ENCODE results near the gene NRL.

The NRL gene

DNA sequence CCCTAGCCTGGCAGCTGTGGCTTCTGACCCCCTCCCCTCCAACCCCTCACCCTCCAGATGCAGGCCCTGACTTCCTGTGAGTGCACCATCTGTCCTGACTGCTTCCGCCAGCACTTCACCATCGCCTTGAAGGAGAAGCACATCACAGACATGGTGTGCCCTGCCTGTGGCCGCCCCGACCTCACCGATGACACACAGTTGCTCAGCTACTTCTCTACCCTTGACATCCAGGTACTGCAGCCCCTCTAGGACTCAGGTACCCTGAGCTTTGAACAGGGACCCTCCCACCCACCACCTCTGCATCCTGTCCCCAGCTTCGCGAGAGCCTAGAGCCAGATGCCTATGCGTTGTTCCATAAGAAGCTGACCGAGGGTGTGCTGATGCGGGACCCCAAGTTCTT is 40.4 kb upstream of the NRL start:
- Histone ChIP-seq H3K9ac (ENCODE audit: insufficient read length) (no peak overlapping the region), H3K4me3 (no peak overlapping the region), H3K36me3 (ENCODE audit: insufficient read depth, low read length) (peaks cover 58% of the 10 kb centered on the region), H3K27ac (no peak overlapping the region), H3K9me3 (ENCODE audit: low read depth, low read length) (no peaks in the 10 kb centered on the region)
- no peak for DNase-seq (ENCODE audit: low read depth, low spot score)
- no peak for TF ChIP-seq EZH2 (IDR thresholded peaks at IDR 0.05)
- no peak for TF ChIP-seq POLR2AphosphoS5 (IDR thresholded peaks at IDR 0.05; ENCODE audit: borderline replicate concordance, low read depth, low read length)
- no peak for TF ChIP-seq FOXP2 (optimal IDR thresholded peaks at IDR 0.05; ENCODE audit: control extremely low read depth, extremely low read length, insufficient read depth)

DNA sequence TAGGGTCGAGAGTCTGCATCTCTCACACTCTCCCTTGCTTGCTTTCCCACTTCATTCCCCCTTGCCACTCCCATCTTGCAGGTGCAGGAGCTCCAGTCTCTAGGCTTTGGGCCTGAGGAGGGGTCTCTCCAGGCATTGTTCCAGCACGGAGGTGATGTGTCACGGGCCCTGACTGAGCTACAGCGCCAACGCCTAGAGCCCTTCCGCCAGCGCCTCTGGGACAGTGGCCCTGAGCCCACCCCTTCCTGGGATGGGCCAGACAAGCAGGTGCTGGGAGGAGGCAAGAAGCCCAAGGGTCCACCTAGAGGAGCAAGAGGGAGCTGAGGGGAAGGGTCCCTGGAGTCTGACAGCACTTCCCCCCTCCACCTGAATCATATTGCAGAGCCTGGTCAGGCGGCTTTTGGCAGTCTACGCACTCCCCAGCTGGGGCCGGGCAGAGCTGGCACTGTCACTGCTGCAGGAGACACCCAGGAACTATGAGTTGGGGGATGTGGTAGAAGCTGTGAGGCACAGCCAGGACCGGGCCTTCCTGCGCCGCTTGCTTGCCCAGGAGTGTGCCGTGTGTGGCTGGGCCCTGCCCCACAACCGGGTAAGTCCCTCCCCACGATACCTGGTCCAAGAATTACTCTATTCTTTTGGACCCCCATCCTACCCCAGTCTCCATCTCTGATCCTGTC is 36.8 kb upstream of the NRL start:
- TF ChIP-seq POLR2AphosphoS5 (IDR thresholded peaks at IDR 0.05; ENCODE audit: borderline replicate concordance, low read depth, low read length): no peak
- peaks cover 43% of the 10 kb centered on the region; the same call in 1 of the 2 replicates for H3K36me3 ChIP-seq (ENCODE audit: insufficient read depth, low read length)
- H3K4me3 ChIP-seq: no peak overlapping the region
- no peak overlapping the region for H3K9ac ChIP-seq (ENCODE audit: insufficient read length)
- H3K27ac ChIP-seq: no peak overlapping the region
- no peak for DNase-seq (ENCODE audit: low read depth, low spot score)
- no peaks in the 10 kb centered on the region for H3K9me3 ChIP-seq (ENCODE audit: low read depth, low read length)

DNA sequence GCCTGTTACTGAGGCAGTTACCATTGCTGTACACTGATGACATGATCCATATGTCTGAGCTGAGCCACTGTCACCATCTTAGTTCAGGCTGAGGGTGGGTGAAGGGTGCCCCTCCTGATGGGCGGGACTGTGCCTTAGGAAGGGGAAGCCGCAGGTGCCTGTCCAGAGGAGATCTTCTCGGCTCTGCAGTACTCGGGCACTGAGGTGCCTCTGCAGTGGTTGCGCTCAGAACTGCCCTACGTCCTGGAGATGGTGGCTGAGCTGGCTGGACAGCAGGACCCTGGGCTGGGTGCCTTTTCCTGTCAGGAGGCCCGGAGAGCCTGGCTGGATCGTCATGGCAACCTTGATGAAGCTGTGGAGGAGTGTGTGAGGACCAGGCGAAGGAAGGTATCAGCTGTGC is 36.2 kb upstream of the NRL start:
- no peak for DNase-seq (ENCODE audit: low read depth, low spot score)
- Histone ChIP-seq H3K9me3 (ENCODE audit: low read depth, low read length) (no peaks in the 10 kb centered on the region), H3K4me3 (no peak overlapping the region), H3K27ac (no peak overlapping the region), H3K36me3 (ENCODE audit: insufficient read depth, low read length) (peaks cover 43% of the 10 kb centered on the region; the same call in 1 of the 2 replicates), H3K9ac (ENCODE audit: insufficient read length) (no peak overlapping the region)
- TF ChIP-seq EZH2 (IDR thresholded peaks at IDR 0.05): no peak
- TF ChIP-seq POLR2AphosphoS5 (IDR thresholded peaks at IDR 0.05; ENCODE audit: borderline replicate concordance, low read depth, low read length): no peak
- no peak for TF ChIP-seq FOXP2 (optimal IDR thresholded peaks at IDR 0.05; ENCODE audit: control extremely low read depth, extremely low read length, insufficient read depth)

DNA sequence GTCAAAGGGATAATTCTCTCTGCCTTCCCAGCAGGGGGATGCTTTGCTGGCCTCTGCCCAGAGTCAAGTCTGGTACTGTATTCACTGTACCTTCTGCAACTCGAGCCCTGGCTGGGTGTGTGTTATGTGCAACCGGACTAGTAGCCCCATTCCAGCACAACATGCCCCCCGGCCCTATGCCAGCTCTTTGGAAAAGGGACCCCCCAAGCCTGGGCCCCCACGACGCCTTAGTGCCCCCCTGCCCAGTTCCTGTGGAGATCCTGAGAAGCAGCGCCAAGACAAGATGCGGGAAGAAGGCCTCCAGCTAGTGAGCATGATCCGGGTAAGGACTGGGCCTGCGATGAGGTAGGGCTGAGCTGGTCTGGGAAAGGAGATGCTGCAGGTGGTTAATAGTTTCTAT is 35.8 kb upstream of the NRL start:
- H3K27ac ChIP-seq: no peak overlapping the region
- no peak for DNase-seq (ENCODE audit: low read depth, low spot score)
- TF ChIP-seq EZH2 (IDR thresholded peaks at IDR 0.05) (no peak), FOXP2 (optimal IDR thresholded peaks at IDR 0.05; ENCODE audit: control extremely low read depth, extremely low read length, insufficient read depth) (no peak)
- H3K4me3 ChIP-seq: no peak overlapping the region
- H3K9ac ChIP-seq (ENCODE audit: insufficient read length): no peak overlapping the region
- peaks cover 39% of the 10 kb centered on the region; the same call in 1 of the 2 replicates for H3K36me3 ChIP-seq (ENCODE audit: insufficient read depth, low read length)
- H3K9me3 ChIP-seq (ENCODE audit: low read depth, low read length): no peaks in the 10 kb centered on the region

DNA sequence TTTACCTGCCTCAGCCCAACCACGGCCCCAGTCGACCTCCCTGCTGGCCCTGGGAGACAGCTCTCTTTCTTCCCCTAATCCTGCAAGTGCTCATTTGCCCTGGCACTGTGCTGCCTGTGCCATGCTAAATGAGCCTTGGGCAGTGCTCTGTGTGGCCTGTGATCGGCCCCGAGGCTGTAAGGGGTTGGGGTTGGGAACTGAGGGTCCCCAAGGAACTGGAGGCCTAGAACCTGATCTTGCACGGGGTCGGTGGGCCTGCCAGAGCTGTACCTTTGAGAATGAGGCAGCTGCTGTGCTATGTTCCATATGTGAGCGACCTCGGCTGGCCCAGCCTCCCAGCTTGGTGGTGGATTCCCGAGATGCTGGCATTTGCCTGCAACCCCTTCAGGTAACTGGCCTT is 35.3 kb upstream of the NRL start:
- Histone ChIP-seq H3K4me3 (no peak overlapping the region), H3K36me3 (ENCODE audit: insufficient read depth, low read length) (peaks cover 34% of the 10 kb centered on the region; the same call in 1 of the 2 replicates), H3K9ac (ENCODE audit: insufficient read length) (no peak overlapping the region), H3K9me3 (ENCODE audit: low read depth, low read length) (no peaks in the 10 kb centered on the region), H3K27ac (no peak overlapping the region)
- no peak for DNase-seq (ENCODE audit: low read depth, low spot score)
- TF ChIP-seq EZH2 (IDR thresholded peaks at IDR 0.05) (no peak), FOXP2 (optimal IDR thresholded peaks at IDR 0.05; ENCODE audit: control extremely low read depth, extremely low read length, insufficient read depth) (no peak), POLR2AphosphoS5 (IDR thresholded peaks at IDR 0.05; ENCODE audit: borderline replicate concordance, low read depth, low read length) (no peak)

DNA sequence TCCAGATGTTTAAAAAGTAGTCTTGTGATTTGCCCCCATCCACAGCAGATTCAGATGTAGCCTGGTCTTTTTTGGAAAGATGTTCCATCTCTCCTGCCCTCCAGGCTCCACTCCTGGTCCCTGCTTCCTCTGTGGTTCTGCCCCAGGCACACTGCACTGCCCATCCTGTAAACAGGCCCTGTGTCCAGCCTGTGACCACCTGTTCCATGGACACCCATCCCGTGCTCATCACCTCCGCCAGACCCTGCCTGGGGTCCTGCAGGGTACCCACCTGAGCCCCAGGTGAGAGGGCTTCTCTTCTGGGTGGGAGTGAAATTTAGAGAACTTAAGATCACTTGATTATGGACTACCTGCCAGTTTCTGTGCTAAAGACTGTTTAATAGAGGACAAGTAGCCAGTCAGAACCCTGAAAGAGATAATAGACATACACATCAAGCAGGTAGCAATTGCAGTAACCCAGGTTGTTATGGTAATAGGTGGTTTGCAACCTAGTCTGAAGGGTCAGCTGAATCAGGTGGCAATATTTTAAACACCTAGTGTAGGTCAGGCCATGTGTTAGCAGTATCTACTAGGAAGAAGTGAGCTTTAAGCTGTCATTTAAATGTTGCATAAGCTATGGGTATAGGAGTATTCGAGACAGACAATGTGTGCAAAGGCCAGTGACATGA is 34.7 kb upstream of the NRL start:
- no peaks in the 10 kb centered on the region for H3K9me3 ChIP-seq (ENCODE audit: low read depth, low read length)
- DNase-seq (ENCODE audit: low read depth, low spot score): no peak
- no peak overlapping the region for H3K4me3 ChIP-seq
- no peak overlapping the region for H3K27ac ChIP-seq
- no peak for TF ChIP-seq EZH2 (IDR thresholded peaks at IDR 0.05)
- TF ChIP-seq POLR2AphosphoS5 (IDR thresholded peaks at IDR 0.05; ENCODE audit: borderline replicate concordance, low read depth, low read length): no peak
- H3K36me3 ChIP-seq (ENCODE audit: insufficient read depth, low read length): peaks cover 28% of the 10 kb centered on the region; the same call in 1 of the 2 replicates
- H3K9ac ChIP-seq (ENCODE audit: insufficient read length): no peak overlapping the region

DNA sequence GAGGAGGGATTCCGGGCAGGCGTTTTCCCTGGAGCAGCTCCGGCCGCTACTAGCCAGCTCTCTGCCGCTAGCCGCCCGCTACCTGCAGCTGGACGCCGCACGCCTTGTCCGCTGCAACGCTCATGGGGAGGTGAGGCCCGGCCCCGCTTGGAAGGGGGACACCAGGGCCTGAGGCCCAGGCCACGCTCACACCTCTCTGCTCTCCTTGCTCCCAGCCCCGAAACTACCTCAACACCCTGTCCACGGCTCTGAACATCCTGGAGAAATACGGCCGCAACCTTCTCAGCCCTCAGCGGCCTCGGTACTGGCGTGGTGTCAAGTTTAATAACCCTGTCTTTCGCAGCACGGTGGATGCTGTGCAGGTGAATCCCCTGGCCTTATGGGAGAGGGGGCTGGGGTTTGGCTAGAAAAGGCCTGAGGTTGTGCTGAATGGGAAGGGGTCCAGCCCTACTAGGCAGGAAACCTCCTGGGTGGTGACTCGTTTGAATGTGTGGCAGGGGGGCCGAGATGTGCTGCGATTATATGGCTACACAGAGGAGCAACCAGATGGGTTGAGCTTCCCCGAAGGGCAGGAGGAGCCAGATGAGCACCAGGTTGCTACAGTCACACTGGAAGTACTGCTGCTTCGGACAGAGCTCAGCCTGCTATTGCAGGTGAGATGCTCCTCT is 33.1 kb upstream of the NRL start:
- Histone ChIP-seq H3K4me3 (peak overlapping the region; percentile 99), H3K27ac (no peak overlapping the region), H3K9me3 (ENCODE audit: low read depth, low read length) (no peaks in the 10 kb centered on the region), H3K36me3 (ENCODE audit: insufficient read depth, low read length) (peaks cover 28% of the 10 kb centered on the region; the same call in 1 of the 2 replicates), H3K9ac (ENCODE audit: insufficient read length) (peak overlapping the region; percentile 79)
- no peak for DNase-seq (ENCODE audit: low read depth, low spot score)
- TF ChIP-seq EZH2 (IDR thresholded peaks at IDR 0.05) (no peak), FOXP2 (optimal IDR thresholded peaks at IDR 0.05; ENCODE audit: control extremely low read depth, extremely low read length, insufficient read depth) (no peak), POLR2AphosphoS5 (IDR thresholded peaks at IDR 0.05; ENCODE audit: borderline replicate concordance, low read depth, low read length) (no peak)

DNA sequence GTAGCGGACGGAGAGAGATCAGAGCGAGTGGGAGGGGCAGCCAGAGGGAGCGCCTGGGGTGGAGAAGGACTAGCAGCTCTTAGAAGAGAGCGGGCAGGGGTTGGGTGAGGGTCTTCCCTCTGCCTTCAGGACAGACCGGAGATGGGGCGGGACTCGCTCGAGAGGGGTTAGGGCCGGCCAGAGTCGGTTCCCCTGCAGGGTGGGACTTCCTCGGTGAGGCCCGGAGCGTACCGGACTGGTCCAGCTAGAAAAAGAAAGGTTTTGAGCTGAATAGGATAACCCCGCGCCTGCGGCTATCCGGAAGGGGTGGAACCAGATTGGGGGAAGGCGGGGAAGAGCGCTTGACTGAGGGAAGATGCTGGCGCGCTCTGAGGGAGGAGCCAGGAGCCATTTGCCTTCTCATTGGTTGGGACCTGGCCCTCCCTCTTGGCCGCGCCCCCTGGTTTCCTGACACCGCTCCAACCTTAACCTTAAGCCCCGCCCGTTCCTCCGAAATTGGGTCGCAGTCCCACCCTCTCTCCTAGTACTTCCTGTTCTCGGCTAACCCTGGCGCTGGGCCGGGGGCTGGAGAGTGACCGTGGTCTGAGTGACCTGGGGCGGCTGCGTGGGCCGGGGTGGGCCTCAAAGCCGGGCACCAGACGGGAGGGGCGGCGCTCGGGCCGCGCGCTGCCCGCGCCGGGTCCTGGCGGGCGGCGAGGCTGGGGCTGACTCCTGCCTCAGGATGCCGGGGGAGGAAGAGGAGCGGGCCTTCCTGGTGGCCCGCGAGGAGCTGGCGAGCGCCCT is 32.4 kb upstream of the NRL start, which contains the start of gene RNF31:
RNF31 (plus strand) TSS at position 521 of the 783 bp plus-strand sequence; CDS start at position 722, 201 bp downstream.
- peak within 1 kb of the TSS; percentile 62; the same call in 1 of the 2 replicates for H3K27ac ChIP-seq
- H3K36me3 ChIP-seq (ENCODE audit: insufficient read depth, low read length): peaks cover 28% of the 10 kb centered on the region; the same call in 1 of the 2 replicates
- peak within 1 kb of the TSS; percentile 79 for H3K9ac ChIP-seq (ENCODE audit: insufficient read length)
- DNase-seq (ENCODE audit: low read depth, low spot score): peak; percentile 87
- H3K4me3 ChIP-seq: peak within 1 kb of the TSS; percentile 99
- no peaks in the 10 kb centered on the region for H3K9me3 ChIP-seq (ENCODE audit: low read depth, low read length)
- TF ChIP-seq EZH2 (IDR thresholded peaks at IDR 0.05) (no peak), FOXP2 (optimal IDR thresholded peaks at IDR 0.05; ENCODE audit: control extremely low read depth, extremely low read length, insufficient read depth) (no peak), POLR2AphosphoS5 (IDR thresholded peaks at IDR 0.05; ENCODE audit: borderline replicate concordance, low read depth, low read length) (peak; percentile 83)

All from SK-N-MC (cell line).